ENCODE measurements around the gene ZNF341. TPM values are rescaled to one million over a fixed set of nuclear protein-coding genes. Genes with fewer than 3 reads are reported as not detected.
A peak's percentile ranks its signal among the peaks of the same experiment; 100 is the strongest.

The ZNF341 gene
- polyA plus RNA-seq (ENCODE audit: low read depth in 6 of 6): 1 to 10 TPM; 1.1 to 4.5 (median 2.4) TPM

- DNase-seq (peak; percentile 89), ATAC-seq (ENCODE audit: low read depth in 2 of 2) (peak; percentile 68 to 70)
- H3K4me1 Mint-ChIP-seq: peaks cover 25 to 33% (median 31%) of the 10 kb centered on the region in 3 donors
- H3K27ac Mint-ChIP-seq: peak within 1 kb of the TSS; percentile 81 to 96 (median 95)
- peaks cover 2 to 10% of the 10 kb centered on the region in 2 donors for H3K36me3 Mint-ChIP-seq
- H3K27me3 Mint-ChIP-seq: no peaks in the 10 kb centered on the region
- H3K4me3 Mint-ChIP-seq: peak within 1 kb of the TSS; percentile 63 to 95 (median 90)
- H3K9me3 Mint-ChIP-seq: peaks cover 2 to 13% (median 10%) of the 10 kb centered on the region in 7 donors
These were observed at the start of gene ZNF341 for GRCh38 chr20:33731693-33732165. ZNF341 (plus strand) TSS chr20:33731996; CDS start chr20:33732022, 26 bp downstream.

- Mint-ChIP-seq H3K27ac (peak overlapping the region in 4 of 6 donors; percentile 11 to 94 (median 78)), H3K27me3 (no peaks in the 10 kb centered on the region), H3K4me1 (peaks cover 20 to 23% (median 20%) of the 10 kb centered on the region in 3 donors), H3K9me3 (no peaks in the 10 kb centered on the region), H3K36me3 (no peaks in the 10 kb centered on the region), H3K4me3 (peak overlapping the region; percentile 72 to 86 (median 78))
- DNase-seq: no peak
- no peak for ATAC-seq (ENCODE audit: low read depth in 2 of 2)
These were observed 47.1 kb upstream of the ZNF341 start for GRCh38 chr20:33684533-33685327.

- peak overlapping the region; percentile 72 to 86 (median 78) for H3K4me3 Mint-ChIP-seq
- no peaks in the 10 kb centered on the region for H3K9me3 Mint-ChIP-seq
- peak; percentile 27 to 43 for ATAC-seq (ENCODE audit: low read depth in 2 of 2)
- peak; percentile 51 for DNase-seq
- H3K4me1 Mint-ChIP-seq: peaks cover 18 to 19% (median 19%) of the 10 kb centered on the region in 3 donors
- peak overlapping the region in 4 of 6 donors; percentile 76 to 94 (median 84) for H3K27ac Mint-ChIP-seq
- H3K36me3 Mint-ChIP-seq: no peaks in the 10 kb centered on the region
- no peaks in the 10 kb centered on the region for H3K27me3 Mint-ChIP-seq
These were observed 46.3 kb upstream of the ZNF341 start for GRCh38 chr20:33685328-33686099.

DNA sequence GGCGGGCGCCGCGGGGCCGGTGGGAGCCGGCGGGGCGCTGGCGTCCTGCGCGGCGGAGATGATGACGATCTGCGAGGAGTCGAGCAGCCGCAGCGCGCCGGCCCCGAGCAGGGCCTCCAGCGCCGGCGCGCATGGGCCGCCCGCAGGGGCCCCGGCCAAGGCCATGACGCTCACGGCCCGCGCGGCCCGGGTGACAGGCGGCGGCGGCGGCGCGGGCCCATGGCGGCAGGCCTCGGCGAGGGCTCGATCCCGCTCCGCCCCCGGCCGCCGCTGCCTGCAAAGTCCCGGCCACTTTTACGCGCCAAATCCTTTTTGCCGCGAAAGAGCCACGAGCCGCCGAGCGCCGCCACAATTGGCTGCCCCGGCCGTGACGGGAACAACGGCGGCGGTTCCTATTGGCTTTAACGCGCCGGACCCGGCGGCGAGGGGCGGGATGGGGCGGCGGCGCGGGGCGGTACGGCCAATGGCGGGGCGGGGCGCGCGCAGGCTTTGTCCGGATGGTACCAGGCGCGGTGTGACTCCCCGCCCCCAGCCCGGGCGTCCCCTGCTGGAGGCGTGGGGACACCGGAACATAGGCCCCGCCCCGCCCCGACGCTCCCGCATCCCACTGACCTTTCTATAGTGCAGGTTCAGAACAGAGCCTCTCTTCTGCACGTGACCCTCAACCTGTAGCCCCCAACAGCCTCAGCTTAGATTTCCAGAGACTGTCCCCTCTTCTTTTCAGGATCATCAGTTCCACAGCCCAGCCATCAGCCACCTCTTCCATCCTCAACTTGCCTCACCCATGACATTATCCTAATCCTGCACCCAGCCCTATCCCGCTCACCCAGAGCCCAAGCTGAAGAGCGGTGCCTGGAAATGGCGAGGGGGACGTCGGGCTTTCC, 45.5 kb upstream of the ZNF341 start, which contains the start of gene E2F1:
E2F1 (minus strand) TSS at position 286 of the 884 bp plus-strand sequence; CDS start at position 165, 121 bp downstream.
- Mint-ChIP-seq H3K36me3 (no peaks in the 10 kb centered on the region), H3K4me1 (peaks cover 18 to 20% (median 19%) of the 10 kb centered on the region in 3 donors), H3K27ac (peak within 1 kb of the TSS; percentile 16 to 94 (median 80)), H3K4me3 (peak within 1 kb of the TSS; percentile 80 to 93 (median 87)), H3K27me3 (no peaks in the 10 kb centered on the region), H3K9me3 (no peaks in the 10 kb centered on the region)
- peak; percentile 94 for DNase-seq
- peak; percentile 94 to 96 for ATAC-seq (ENCODE audit: low read depth in 2 of 2)

DNA sequence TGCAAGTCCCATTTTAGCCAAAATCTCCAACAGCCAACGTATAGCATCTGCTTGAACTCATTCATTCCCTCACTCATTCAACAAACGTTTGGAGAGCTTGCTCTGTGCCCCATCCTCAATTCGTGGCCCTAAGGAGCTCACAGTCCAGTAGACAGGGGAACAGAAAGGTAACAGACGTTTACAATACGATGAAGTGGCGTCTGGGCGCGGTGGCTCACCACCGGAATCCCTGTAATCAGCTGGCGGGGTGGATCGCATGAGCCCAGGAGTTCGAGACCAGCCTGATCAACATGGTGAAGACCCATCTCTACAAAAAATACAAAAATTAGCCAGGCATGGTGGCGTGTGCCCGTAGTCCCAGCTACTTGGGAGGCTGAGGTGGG, 44.8 kb upstream of the ZNF341 start:
- DNase-seq (no peak), ATAC-seq (ENCODE audit: low read depth in 2 of 2) (no peak)
- H3K27ac Mint-ChIP-seq: peak overlapping the region in 3 of 6 donors; percentile 15 to 87 (median 16)
- peaks cover 18 to 19% (median 18%) of the 10 kb centered on the region in 3 donors for H3K4me1 Mint-ChIP-seq
- H3K27me3 Mint-ChIP-seq: no peaks in the 10 kb centered on the region
- no peaks in the 10 kb centered on the region for H3K36me3 Mint-ChIP-seq
- H3K9me3 Mint-ChIP-seq: no peaks in the 10 kb centered on the region
- H3K4me3 Mint-ChIP-seq: peak overlapping the region; percentile 80 to 93 (median 87)

DNA sequence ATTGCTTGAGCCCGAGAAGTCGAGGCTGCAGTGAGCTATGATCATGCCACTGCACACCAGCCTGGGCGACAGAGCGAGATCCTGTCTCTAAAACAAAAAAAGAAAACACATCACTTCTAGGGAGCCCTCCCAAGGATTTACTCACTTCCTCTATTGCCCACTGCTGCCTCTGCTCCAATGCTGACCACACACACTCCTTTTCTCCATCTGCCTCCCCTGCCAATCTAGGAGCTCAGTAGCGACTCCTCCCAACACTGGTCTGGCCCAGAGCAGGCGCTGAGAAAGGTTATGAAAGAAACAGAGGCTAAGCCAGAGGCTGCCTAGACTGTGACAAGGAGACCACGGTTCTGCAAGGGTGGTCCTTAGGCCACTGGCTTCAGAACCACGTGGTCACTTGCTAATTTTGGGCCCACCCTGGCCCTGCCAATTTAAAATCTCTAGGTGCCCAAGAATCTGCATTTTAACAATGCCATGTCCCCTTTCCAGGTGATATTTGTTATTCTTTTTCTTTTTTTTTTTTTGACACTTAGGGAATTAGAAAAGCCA, 44.4 kb upstream of the ZNF341 start:
- DNase-seq (no peak), ATAC-seq (ENCODE audit: low read depth in 2 of 2) (no peak)
- Mint-ChIP-seq H3K27ac (peak overlapping the region in 1 of 6 donors; percentile 15), H3K27me3 (no peaks in the 10 kb centered on the region), H3K9me3 (no peaks in the 10 kb centered on the region), H3K36me3 (no peaks in the 10 kb centered on the region), H3K4me1 (peaks cover 17 to 19% (median 18%) of the 10 kb centered on the region in 3 donors), H3K4me3 (peak overlapping the region in 7 of 8 donors; percentile 57 to 91 (median 80))

DNA sequence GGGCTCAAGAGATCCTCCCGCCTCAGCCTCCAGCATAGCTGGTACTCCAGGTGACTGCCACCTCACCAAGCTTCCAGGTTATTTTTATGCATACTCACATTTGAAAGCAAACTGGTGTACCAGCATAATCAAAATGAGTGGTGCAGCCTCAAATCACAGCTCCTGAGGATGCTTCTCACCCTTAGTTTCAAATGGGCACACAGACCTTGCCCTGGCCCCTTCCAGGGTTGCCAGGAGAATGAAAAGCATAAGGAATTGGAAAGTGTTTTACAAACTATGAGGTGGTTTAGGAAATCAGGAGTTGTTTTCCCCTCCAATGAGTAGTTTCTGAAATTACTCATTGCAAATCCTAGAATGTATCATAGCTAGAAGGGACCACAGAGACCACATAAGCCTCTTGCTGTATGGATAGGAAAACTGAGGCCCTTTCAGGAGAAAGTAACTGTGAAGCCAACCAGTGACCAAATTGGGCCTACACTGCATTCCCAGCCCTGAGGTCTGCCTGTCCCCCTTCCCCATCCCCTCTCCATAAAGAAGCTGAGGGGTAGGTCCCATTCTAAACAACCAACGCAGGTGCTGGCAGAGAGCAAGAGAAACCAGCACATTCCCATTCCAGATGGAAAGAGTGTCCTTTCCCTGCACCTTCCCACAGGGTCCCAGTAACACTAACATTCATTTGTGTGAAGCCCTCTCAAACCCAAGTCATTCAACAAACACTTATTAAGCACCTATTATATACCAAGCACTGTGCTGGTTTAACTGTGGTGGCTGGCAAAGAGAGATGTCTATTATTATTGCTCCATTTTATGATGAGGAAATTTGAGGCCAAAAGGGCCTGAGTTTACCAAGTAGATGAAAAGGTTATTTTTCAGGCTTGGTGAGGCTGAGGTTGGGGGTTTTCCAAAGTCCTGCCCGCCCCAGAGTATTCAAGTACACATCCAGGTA, 43.5 kb upstream of the ZNF341 start:
- no peak for DNase-seq
- Mint-ChIP-seq H3K36me3 (no peaks in the 10 kb centered on the region), H3K9me3 (no peaks in the 10 kb centered on the region), H3K27ac (no peak overlapping the region), H3K27me3 (no peaks in the 10 kb centered on the region), H3K4me3 (peak overlapping the region in 3 of 8 donors; percentile 27 to 87 (median 78)), H3K4me1 (peaks cover 17 to 19% (median 18%) of the 10 kb centered on the region in 3 donors)
- ATAC-seq (ENCODE audit: low read depth in 2 of 2): no peak

- no peak overlapping the region for H3K27ac Mint-ChIP-seq
- no peaks in the 10 kb centered on the region for H3K9me3 Mint-ChIP-seq
- DNase-seq (no peak), ATAC-seq (ENCODE audit: low read depth in 2 of 2) (no peak)
- H3K4me3 Mint-ChIP-seq: no peak overlapping the region
- no peaks in the 10 kb centered on the region for H3K36me3 Mint-ChIP-seq
- no peaks in the 10 kb centered on the region for H3K27me3 Mint-ChIP-seq
- H3K4me1 Mint-ChIP-seq: peaks cover 17 to 19% (median 18%) of the 10 kb centered on the region in 3 donors
These were observed 42.8 kb upstream of the ZNF341 start for GRCh38 chr20:33688938-33689424.

DNA sequence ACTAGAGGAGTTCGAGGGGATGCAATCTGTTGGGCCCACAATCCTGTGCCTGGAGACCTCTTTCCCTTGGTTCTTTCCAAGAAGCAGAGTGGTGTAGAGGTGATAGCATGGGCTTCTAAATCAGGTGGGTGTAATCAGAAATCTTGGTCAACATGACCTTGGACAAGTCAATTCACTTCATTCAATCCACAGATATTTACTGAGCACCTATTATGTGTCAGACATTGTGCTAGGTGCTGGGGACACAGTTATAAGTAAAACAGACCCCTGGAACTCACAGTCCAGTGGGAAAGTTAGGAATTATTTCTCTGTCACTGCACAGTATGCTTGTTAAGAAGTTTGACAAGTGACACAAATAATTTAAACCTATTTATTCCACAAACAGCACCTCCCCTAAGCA, 42.3 kb upstream of the ZNF341 start:
- no peaks in the 10 kb centered on the region for H3K9me3 Mint-ChIP-seq
- no peak overlapping the region for H3K27ac Mint-ChIP-seq
- DNase-seq (no peak), ATAC-seq (ENCODE audit: low read depth in 2 of 2) (no peak)
- H3K27me3 Mint-ChIP-seq: no peaks in the 10 kb centered on the region
- H3K4me1 Mint-ChIP-seq: peaks cover 15 to 18% (median 17%) of the 10 kb centered on the region in 3 donors
- H3K4me3 Mint-ChIP-seq: no peak overlapping the region
- no peaks in the 10 kb centered on the region for H3K36me3 Mint-ChIP-seq

DNA sequence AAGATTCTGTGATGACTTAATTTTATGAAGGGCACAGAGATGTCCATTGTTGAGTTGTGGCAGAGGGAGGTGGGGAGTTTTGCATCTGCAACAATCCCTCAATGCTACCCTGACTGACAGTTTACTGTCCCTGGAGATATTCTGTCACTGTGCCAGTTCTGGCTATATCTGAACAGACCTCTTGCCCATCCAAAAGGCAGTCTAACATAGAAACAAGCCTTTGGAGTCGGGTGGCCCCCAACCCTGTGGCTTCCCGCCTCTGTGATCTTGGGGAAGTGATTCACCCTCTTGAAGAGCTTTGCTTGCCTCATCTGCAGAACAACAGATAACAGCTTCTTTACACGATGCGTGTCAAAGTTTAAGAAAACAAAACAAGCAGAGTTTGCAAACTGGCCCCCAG, 41.8 kb upstream of the ZNF341 start:
- H3K9me3 Mint-ChIP-seq: no peaks in the 10 kb centered on the region
- H3K27me3 Mint-ChIP-seq: no peaks in the 10 kb centered on the region
- peaks cover 10 to 18% (median 13%) of the 10 kb centered on the region in 3 donors for H3K4me1 Mint-ChIP-seq
- no peaks in the 10 kb centered on the region for H3K36me3 Mint-ChIP-seq
- no peak overlapping the region for H3K4me3 Mint-ChIP-seq
- H3K27ac Mint-ChIP-seq: no peak overlapping the region
- DNase-seq: no peak
- no peak for ATAC-seq (ENCODE audit: low read depth in 2 of 2)

- Mint-ChIP-seq H3K27ac (peak overlapping the region in 1 of 6 donors; percentile 47), H3K36me3 (no peaks in the 10 kb centered on the region), H3K27me3 (no peaks in the 10 kb centered on the region), H3K9me3 (no peaks in the 10 kb centered on the region), H3K4me1 (peaks cover 0 to 7% (median 0%) of the 10 kb centered on the region in 3 donors), H3K4me3 (no peak overlapping the region)
- DNase-seq (no peak), ATAC-seq (ENCODE audit: low read depth in 2 of 2) (no peak)
These were observed 38.5 kb upstream of the ZNF341 start for GRCh38 chr20:33693289-33693688.
